HEK293 (cell line): ENCODE results near the gene IRF1.

Experiments
- FEZF1 ChIP-seq: fragments of 450-650 bp; formaldehyde crosslinking; IDR thresholded peaks from 2 replicates; pipeline ENCODE4 v1.5.1; 2016; ENCODE audit warnings: missing biosample characterization, missing genetic modification characterization
- GLI4 ChIP-seq: fragments of 450-650 bp; formaldehyde crosslinking; IDR thresholded peaks from 2 replicates; pipeline ENCODE4 v1.5.1; 2016; ENCODE audit warnings: missing biosample characterization, missing genetic modification characterization
- GLIS1 ChIP-seq: fragments of 450-650 bp; formaldehyde crosslinking; IDR thresholded peaks from 2 replicates; pipeline ENCODE4 v1.5.1; 2016; ENCODE audit warnings: missing biosample characterization, missing genetic modification characterization
- PATZ1 ChIP-seq: fragments of 450-650 bp; formaldehyde crosslinking; IDR thresholded peaks from 2 replicates; pipeline ENCODE4 v1.5.1; 2016; ENCODE audit warnings: missing biosample characterization, missing genetic modification characterization
- SCRT2 ChIP-seq: fragments of 450-650 bp; formaldehyde crosslinking; IDR thresholded peaks from 2 replicates; pipeline ENCODE4 v1.5.1; 2016; ENCODE audit warnings: missing biosample characterization, missing genetic modification characterization
- SP3 ChIP-seq: fragments of 450-650 bp; formaldehyde crosslinking; IDR thresholded peaks from 2 replicates; pipeline ENCODE4 v1.5.1; 2016; ENCODE audit warnings: missing biosample characterization, missing genetic modification characterization
- SP7 ChIP-seq: fragments of 450-650 bp; formaldehyde crosslinking; IDR thresholded peaks from 2 replicates; pipeline ENCODE4 v1.5.1; 2016; ENCODE audit warnings: missing biosample characterization, missing genetic modification characterization
- ZBTB48 ChIP-seq: fragments of 450-650 bp; formaldehyde crosslinking; IDR thresholded peaks from 2 replicates; pipeline ENCODE4 v1.5.1; 2016; ENCODE audit warnings: missing biosample characterization, missing genetic modification characterization
- ZNF24 ChIP-seq: fragments of 450-650 bp; formaldehyde crosslinking; IDR thresholded peaks from 2 replicates; pipeline ENCODE4 v1.5.1; 2016; ENCODE audit warnings: missing biosample characterization, missing genetic modification characterization
- ZNF280C ChIP-seq: fragments of 450-650 bp; formaldehyde crosslinking; IDR thresholded peaks from 2 replicates; pipeline ENCODE4 v1.5.1; 2016; ENCODE audit warnings: missing biosample characterization, missing genetic modification characterization
- ZNF324 ChIP-seq: fragments of 450-650 bp; formaldehyde crosslinking; IDR thresholded peaks from 2 replicates; pipeline ENCODE4 v1.5.1; 2016; ENCODE audit warnings: missing biosample characterization, missing genetic modification characterization
- ZNF366 ChIP-seq: fragments of 450-650 bp; formaldehyde crosslinking; conservative IDR thresholded peaks from 2 replicates; pipeline ENCODE4 v1.5.1; 2016; ENCODE audit warnings: missing biosample characterization, missing genetic modification characterization
- ZNF416 ChIP-seq: fragments of 450-650 bp; formaldehyde crosslinking; IDR thresholded peaks from 2 replicates; pipeline ENCODE4 v1.5.1; 2016; ENCODE audit warnings: missing biosample characterization, missing genetic modification characterization
- ZNF423 ChIP-seq: fragments of 450-650 bp; formaldehyde crosslinking; IDR thresholded peaks from 2 replicates; pipeline ENCODE4 v1.5.1; 2016; ENCODE audit warnings: missing biosample characterization, missing genetic modification characterization
- ZNF488 ChIP-seq: fragments of 450-650 bp; formaldehyde crosslinking; IDR thresholded peaks from 2 replicates; pipeline ENCODE4 v1.5.1; 2016; ENCODE audit warnings: missing biosample characterization, missing genetic modification characterization
- ZNF514 ChIP-seq: fragments of 450-650 bp; formaldehyde crosslinking; IDR thresholded peaks from 2 replicates; pipeline ENCODE4 v1.5.1; 2016; ENCODE audit warnings: missing biosample characterization, missing genetic modification characterization
- ZNF785 ChIP-seq: fragments of 450-650 bp; formaldehyde crosslinking; IDR thresholded peaks from 2 replicates; pipeline ENCODE4 v1.5.1; 2016; ENCODE audit warnings: missing biosample characterization, missing genetic modification characterization
- TF ChIP-seq, protein P1 (sequence below): fragments of 450-650 bp; formaldehyde crosslinking; IDR thresholded peaks from 2 replicates; pipeline ENCODE4 v1.5.1; 2016; ENCODE audit warnings: missing biosample characterization, missing genetic modification characterization, low read depth
- TF ChIP-seq, protein P2 (sequence below): fragments of 450-650 bp; formaldehyde crosslinking; IDR thresholded peaks from 2 replicates; pipeline ENCODE4 v1.5.0; 2017; ENCODE audit warnings: missing biosample characterization, missing genetic modification characterization, borderline replicate concordance
- TF ChIP-seq, protein P3 (sequence below): fragments of 450-650 bp; formaldehyde crosslinking; IDR thresholded peaks from 2 replicates; pipeline ENCODE4 v1.5.1; 2017; ENCODE audit warnings: missing biosample characterization, missing genetic modification characterization
- TF ChIP-seq, protein P4 (sequence below): fragments of 450-650 bp; formaldehyde crosslinking; IDR thresholded peaks from 2 replicates; pipeline ENCODE4 v1.5.1; 2016; ENCODE audit warnings: missing biosample characterization, missing genetic modification characterization
- TF ChIP-seq, protein P5 (sequence below): fragments of 450-650 bp; formaldehyde crosslinking; IDR thresholded peaks from 2 replicates; pipeline ENCODE4 v1.5.1; 2016; ENCODE audit warnings: missing biosample characterization, missing genetic modification characterization

The IRF1 gene

GRCh38 chr5:132459031-132459982 lies 31.3 kb downstream of the IRF1 start (continued):
- TF ChIP-seq, protein P1, sequence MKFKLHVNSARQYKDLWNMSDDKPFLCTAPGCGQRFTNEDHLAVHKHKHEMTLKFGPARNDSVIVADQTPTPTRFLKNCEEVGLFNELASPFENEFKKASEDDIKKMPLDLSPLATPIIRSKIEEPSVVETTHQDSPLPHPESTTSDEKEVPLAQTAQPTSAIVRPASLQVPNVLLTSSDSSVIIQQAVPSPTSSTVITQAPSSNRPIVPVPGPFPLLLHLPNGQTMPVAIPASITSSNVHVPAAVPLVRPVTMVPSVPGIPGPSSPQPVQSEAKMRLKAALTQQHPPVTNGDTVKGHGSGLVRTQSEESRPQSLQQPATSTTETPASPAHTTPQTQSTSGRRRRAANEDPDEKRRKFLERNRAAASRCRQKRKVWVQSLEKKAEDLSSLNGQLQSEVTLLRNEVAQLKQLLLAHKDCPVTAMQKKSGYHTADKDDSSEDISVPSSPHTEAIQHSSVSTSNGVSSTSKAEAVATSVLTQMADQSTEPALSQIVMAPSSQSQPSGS (tag by site-specific recombination), result peak; percentile 93
- TF ChIP-seq ZNF324 (tag by site-specific recombination) (peak; percentile 77), SCRT2 (tag by site-specific recombination) (peak; percentile 87), PATZ1 (tag by site-specific recombination) (peak; percentile 84), FEZF1 (tag by site-specific recombination) (no peak), ZNF785 (tag by site-specific recombination) (peak; percentile 60; the same call in 1 of the 2 replicates), ZNF366 (tag by site-specific recombination) (peak; percentile 97), GLIS1 (peak; percentile 75), ZNF514 (no peak), ZBTB48 (tag by site-specific recombination) (peak; percentile 97), ZNF423 (no peak), ZNF416 (tag by site-specific recombination) (peak; percentile 7; the same call in 1 of the 2 replicates), ZNF280C (tag by site-specific recombination) (no peak), SP3 (tag by site-specific recombination) (peak; percentile 49), ZNF24 (peak; percentile 90), SP7 (tag by site-specific recombination) (0 out of 2 replicates have a peak, but pooled peaks have one; percentile 39), GLI4 (tag by site-specific recombination) (no peak), ZNF488 (0 out of 2 replicates have a peak, but pooled peaks have one; percentile 42)
- TF ChIP-seq, protein P2, sequence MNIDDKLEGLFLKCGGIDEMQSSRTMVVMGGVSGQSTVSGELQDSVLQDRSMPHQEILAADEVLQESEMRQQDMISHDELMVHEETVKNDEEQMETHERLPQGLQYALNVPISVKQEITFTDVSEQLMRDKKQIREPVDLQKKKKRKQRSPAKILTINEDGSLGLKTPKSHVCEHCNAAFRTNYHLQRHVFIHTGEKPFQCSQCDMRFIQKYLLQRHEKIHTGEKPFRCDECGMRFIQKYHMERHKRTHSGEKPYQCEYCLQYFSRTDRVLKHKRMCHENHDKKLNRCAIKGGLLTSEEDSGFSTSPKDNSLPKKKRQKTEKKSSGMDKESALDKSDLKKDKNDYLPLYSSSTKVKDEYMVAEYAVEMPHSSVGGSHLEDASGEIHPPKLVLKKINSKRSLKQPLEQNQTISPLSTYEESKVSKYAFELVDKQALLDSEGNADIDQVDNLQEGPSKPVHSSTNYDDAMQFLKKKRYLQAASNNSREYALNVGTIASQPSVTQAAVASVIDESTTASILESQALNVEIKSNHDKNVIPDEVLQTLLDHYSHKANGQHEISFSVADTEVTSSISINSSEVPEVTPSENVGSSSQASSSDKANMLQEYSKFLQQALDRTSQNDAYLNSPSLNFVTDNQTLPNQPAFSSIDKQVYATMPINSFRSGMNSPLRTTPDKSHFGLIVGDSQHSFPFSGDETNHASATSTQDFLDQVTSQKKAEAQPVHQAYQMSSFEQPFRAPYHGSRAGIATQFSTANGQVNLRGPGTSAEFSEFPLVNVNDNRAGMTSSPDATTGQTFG (tag by site-specific recombination), result no peak
- TF ChIP-seq, protein P3, sequence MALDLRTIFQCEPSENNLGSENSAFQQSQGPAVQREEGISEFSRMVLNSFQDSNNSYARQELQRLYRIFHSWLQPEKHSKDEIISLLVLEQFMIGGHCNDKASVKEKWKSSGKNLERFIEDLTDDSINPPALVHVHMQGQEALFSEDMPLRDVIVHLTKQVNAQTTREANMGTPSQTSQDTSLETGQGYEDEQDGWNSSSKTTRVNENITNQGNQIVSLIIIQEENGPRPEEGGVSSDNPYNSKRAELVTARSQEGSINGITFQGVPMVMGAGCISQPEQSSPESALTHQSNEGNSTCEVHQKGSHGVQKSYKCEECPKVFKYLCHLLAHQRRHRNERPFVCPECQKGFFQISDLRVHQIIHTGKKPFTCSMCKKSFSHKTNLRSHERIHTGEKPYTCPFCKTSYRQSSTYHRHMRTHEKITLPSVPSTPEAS (tag by site-specific recombination), result no peak
- TF ChIP-seq, protein P4, sequence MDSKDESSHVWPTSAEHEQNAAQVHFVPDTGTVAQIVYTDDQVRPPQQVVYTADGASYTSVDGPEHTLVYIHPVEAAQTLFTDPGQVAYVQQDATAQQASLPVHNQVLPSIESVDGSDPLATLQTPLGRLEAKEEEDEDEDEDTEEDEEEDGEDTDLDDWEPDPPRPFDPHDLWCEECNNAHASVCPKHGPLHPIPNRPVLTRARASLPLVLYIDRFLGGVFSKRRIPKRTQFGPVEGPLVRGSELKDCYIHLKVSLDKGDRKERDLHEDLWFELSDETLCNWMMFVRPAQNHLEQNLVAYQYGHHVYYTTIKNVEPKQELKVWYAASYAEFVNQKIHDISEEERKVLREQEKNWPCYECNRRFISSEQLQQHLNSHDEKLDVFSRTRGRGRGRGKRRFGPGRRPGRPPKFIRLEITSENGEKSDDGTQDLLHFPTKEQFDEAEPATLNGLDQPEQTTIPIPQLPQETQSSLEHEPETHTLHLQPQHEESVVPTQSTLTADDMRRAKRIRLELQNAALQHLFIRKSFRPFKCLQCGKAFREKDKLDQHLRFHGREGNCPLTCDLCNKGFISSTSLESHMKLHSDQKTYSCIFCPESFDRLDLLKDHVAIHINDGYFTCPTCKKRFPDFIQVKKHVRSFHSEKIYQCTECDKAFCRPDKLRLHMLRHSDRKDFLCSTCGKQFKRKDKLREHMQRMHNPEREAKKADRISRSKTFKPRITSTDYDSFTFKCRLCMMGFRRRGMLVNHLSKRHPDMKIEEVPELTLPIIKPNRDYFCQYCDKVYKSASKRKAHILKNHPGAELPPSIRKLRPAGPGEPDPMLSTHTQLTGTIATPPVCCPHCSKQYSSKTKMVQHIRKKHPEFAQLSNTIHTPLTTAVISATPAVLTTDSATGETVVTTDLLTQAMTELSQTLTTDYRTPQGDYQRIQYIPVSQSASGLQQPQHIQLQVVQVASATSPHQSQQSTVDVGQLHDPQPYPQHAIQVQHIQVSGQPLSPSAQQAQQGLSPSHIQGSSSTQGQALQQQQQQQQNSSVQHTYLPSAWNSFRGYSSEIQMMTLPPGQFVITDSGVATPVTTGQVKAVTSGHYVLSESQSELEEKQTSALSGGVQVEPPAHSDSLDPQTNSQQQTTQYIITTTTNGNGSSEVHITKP (tag by site-specific recombination), result peak; percentile 74
- TF ChIP-seq, protein P5, sequence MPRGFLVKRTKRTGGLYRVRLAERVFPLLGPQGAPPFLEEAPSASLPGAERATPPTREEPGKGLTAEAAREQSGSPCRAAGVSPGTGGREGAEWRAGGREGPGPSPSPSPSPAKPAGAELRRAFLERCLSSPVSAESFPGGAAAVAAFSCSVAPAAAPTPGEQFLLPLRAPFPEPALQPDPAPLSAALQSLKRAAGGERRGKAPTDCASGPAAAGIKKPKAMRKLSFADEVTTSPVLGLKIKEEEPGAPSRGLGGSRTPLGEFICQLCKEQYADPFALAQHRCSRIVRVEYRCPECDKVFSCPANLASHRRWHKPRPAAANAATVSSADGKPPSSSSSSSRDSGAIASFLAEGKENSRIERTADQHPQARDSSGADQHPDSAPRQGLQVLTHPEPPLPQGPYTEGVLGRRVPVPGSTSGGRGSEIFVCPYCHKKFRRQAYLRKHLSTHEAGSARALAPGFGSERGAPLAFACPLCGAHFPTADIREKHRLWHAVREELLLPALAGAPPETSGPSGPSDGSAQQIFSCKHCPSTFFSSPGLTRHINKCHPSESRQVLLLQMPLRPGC (tag by site-specific recombination), result no peak
